ENCODE results near the gene PPP1R12B. TPM values are rescaled to one million over a fixed set of nuclear protein-coding genes. Genes with fewer than 3 reads are reported as not detected.
A peak's percentile ranks its signal among the peaks of the same experiment; 100 is the strongest.
"Not testable (repeated sequence)": the region's sequence is repeated elsewhere in the genome, so short reads cannot be mapped to it uniquely, and the experiment has no call there.

The PPP1R12B gene
- total and polyA plus RNA-seq, 9 donors: 50.3 to 232 (median 73.0) TPM

DNA sequence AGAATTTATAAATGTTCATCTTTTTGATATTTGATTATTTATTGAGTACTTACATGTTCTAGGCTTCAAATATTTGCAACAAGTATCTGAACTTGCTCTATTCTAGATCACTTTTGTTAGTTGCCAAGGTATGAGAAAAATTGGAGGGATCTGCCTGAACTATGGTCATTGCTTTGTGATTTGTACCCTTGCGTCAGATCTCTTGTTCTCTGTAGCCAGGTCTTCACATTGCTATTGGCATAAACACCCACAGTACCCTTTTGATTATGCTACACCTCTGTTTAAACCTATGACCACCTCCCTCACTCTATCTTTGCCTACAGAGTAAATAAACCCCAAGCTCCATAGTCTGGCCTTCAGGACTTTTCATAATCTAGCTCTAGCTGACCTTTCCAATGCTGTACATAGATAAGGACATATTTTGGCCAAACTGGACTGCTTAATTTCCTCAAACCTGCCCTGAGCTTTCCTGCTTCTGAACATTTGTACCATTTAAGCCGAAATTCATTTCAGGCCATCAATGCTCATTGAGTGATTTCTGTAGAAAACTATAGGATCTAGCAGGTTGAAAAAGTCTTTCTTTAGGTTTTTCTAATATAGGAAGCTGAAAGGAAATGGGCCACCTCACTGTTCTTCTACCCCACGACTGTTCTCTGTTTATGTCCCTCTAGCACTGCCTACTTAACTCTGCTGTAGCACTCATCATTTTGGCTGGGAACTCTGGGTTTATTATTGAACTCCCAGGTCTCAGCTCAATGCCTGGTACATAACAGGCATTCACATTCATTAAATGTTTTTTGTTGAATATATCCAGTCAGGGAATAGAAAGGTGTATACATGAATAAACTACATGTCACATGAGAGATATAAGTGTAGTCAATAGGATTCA is 84.9 kb downstream of the PPP1R12B start:
- Histone ChIP-seq H3K36me3 (no peaks in the 10 kb centered on the region), H3K9me3 (no peaks in the 10 kb centered on the region), H3K4me1 (ENCODE audit: insufficient read depth) (no peaks in the 10 kb centered on the region), H3K27ac (no peak overlapping the region), H3K27me3 (no peaks in the 10 kb centered on the region), H3K4me3 (no peak overlapping the region)
- no peak for TF ChIP-seq EP300 (IDR thresholded peaks at IDR 0.05)
- no peak for TF ChIP-seq POLR2A (IDR thresholded peaks at IDR 0.05)
- TF ChIP-seq, protein P1, sequence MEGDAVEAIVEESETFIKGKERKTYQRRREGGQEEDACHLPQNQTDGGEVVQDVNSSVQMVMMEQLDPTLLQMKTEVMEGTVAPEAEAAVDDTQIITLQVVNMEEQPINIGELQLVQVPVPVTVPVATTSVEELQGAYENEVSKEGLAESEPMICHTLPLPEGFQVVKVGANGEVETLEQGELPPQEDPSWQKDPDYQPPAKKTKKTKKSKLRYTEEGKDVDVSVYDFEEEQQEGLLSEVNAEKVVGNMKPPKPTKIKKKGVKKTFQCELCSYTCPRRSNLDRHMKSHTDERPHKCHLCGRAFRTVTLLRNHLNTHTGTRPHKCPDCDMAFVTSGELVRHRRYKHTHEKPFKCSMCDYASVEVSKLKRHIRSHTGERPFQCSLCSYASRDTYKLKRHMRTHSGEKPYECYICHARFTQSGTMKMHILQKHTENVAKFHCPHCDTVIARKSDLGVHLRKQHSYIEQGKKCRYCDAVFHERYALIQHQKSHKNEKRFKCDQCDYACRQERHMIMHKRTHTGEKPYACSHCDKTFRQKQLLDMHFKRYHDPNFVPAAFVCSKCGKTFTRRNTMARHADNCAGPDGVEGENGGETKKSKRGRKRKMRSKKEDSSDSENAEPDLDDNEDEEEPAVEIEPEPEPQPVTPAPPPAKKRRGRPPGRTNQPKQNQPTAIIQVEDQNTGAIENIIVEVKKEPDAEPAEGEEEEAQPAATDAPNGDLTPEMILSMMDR (IDR thresholded peaks at IDR 0.05): no peak
- DNase-seq: no peak
- intact Hi-C loops (cut with DNase I): no loop called here
- WGBS, 3 donors: 89 to 92% (median 90%) methylated on average over 3 of the region's 3 CpGs

GRCh38 chr1:202434059-202434458 is 85.6 kb downstream of the PPP1R12B start:
- no peak overlapping the region for H3K27ac ChIP-seq
- H3K27me3 ChIP-seq: no peaks in the 10 kb centered on the region
- H3K4me1 ChIP-seq (ENCODE audit: insufficient read depth): no peaks in the 10 kb centered on the region
- no peaks in the 10 kb centered on the region for H3K9me3 ChIP-seq
- no peaks in the 10 kb centered on the region for H3K36me3 ChIP-seq
- no peak overlapping the region for H3K4me3 ChIP-seq
- DNase-seq: no peak
- TF ChIP-seq, protein P1 (IDR thresholded peaks at IDR 0.05): no peak
- TF ChIP-seq POLR2A (IDR thresholded peaks at IDR 0.05) (no peak), EP300 (IDR thresholded peaks at IDR 0.05) (no peak)
- intact Hi-C loops (cut with DNase I): no loop called here

DNA sequence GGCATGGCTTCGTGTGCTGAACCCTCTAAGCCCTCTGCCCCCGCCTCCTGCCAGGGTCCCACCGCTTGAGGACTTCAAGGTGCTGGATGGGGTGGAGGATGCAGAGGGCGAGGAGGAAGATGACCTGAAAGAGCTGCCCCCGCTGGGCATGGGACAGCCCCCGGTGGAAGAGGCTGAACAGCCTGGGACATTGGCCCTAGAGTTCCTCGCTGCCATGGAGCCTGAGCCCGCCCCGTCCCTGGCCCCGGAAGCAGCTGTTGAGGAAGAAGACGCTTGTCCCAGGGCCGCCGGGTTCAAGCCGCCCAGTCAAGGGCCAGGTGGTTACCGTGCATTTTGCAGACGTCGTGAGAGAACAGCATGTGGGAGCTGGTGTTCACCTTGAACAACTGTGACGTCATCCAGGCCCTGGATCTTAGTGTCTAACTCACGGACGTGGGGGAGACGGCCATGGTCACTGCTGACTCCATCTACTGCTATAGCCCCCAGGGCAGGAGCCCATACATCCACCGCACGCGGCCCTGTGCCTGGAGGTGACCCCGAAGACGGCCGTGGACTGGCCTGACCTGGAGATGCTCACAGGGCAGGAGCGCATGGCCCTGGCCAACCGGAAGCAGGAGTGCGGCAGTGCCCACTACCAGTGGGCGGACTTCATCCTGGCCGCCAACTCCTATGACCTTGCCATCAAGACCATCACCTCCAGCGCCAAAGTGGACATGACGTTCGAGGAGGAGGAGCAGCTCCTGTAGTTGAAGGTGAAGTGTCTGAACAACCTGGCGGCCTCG is 90.1 kb downstream of the PPP1R12B start:
- Histone ChIP-seq H3K27me3 (no peaks in the 10 kb centered on the region), H3K4me3 (no peak overlapping the region), H3K9me3 (no peaks in the 10 kb centered on the region), H3K36me3 (no peaks in the 10 kb centered on the region), H3K4me1 (ENCODE audit: insufficient read depth) (no peaks in the 10 kb centered on the region), H3K27ac (no peak overlapping the region)
- peak in 2 of 5 donors; percentile 7 to 29 for DNase-seq
- intact Hi-C loops (cut with DNase I): no loop called here
- TF ChIP-seq EP300 (IDR thresholded peaks at IDR 0.05): no peak
- TF ChIP-seq, protein P1 (IDR thresholded peaks at IDR 0.05): no peak
- TF ChIP-seq POLR2A (IDR thresholded peaks at IDR 0.05): no peak
- WGBS, 3 donors: 95 to 96% (median 95%) methylated on average over 35 to 37 of the region's 37 CpGs

DNA sequence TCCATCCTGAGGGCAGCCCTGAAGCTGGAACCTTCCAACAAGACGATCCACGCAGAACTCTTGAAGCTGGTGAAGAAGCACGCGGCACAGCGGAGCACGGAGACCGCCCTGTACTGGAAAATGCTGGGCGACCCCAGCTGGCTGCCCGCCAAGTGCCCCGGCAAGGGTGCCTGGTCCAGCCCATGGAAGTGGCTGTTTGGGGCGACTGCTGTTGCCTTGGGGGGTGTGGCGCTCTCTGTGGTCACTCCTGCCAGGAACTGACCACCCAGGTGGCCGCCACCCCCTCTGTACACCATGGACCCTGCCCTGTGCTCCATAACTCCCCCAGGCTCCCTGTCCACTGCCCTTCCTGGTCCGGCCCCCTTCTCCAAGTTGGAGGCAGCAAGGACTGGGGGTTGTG is 90.8 kb downstream of the PPP1R12B start:
- H3K4me1 ChIP-seq (ENCODE audit: insufficient read depth): no peaks in the 10 kb centered on the region
- H3K27ac ChIP-seq: no peak overlapping the region
- H3K4me3 ChIP-seq: no peak overlapping the region
- no peaks in the 10 kb centered on the region for H3K9me3 ChIP-seq
- H3K27me3 ChIP-seq: no peaks in the 10 kb centered on the region
- TF ChIP-seq EP300 (IDR thresholded peaks at IDR 0.05) (no peak), POLR2A (IDR thresholded peaks at IDR 0.05) (no peak)
- TF ChIP-seq, protein P1 (IDR thresholded peaks at IDR 0.05): no peak
- DNase-seq: peak in 2 of 5 donors; percentile 28 to 32
- WGBS, 3 donors: 85 to 95% (median 86%) methylated on average over 14 of the region's 14 CpGs
- no peaks in the 10 kb centered on the region for H3K36me3 ChIP-seq
- intact Hi-C loops (cut with DNase I): no loop called here

DNA sequence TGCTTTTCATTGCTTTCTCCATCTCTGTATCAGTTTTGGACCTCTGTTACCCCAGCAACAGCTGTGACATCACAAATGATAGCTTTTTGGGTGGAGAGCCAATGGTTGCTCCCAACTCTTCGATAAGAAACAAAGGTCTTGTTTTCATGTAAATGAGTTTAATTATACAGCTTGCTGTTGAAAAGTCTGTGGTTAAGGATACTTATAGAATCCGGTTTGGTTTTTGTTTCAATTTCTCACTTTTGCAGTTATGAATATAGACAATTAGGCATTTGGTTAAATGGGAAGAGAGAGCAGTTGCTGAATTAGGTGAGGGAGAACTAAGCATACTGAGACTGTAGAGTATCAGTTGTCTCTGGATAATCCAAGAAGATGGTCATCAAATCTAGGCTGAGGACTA is 99.6 kb downstream of the PPP1R12B start:
- H3K4me1 ChIP-seq (ENCODE audit: insufficient read depth); H3K27me3 ChIP-seq; H3K36me3 ChIP-seq; intact Hi-C loops (cut with DNase I); DNase-seq; H3K27ac ChIP-seq; H3K9me3 ChIP-seq; H3K4me3 ChIP-seq: not testable (repeated sequence)
- WGBS, 3 donors: 79 to 86% (median 85%) methylated on average over 2 of the region's 2 CpGs

DNA sequence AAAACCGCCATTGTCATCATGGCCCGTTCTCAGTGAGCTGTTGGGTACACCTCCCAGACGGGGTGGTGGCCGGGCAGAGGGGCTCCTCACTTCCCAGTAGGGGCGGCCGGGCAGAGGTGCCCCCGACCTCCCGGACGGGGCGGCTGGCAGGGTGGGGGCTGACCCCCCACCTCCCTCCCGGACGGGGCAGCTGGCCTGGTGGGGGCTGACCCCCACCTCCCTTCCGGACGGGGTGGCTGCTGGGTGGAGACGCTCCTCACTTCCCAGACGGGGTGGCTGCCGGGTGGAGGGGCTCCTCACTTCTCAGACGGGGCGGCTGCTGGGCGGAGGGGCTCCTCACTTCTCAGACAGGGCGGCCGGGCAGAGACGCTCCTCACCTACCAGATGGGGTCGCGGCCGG is 103.1 kb downstream of the PPP1R12B start:
- H3K9me3 ChIP-seq; H3K27me3 ChIP-seq; H3K4me3 ChIP-seq; intact Hi-C loops (cut with DNase I); H3K36me3 ChIP-seq; H3K27ac ChIP-seq; DNase-seq; H3K4me1 ChIP-seq (ENCODE audit: insufficient read depth): not testable (repeated sequence)
- 80 to 100% (median 98%) methylated on average over 1 to 24 of the region's 26 CpGs for WGBS, 3 donors

Measured in ovary (tissue), 9 donors.